Measurements from ENCODE around the gene DNAJB1.
"Not testable (repeated sequence)": the region's sequence is repeated elsewhere in the genome, so short reads cannot be mapped to it uniquely, and the experiment has no call there.

Gene DNAJB1

GRCh38 chr19:14517840-14518505, at the start of gene DNAJB1:
Gene DNAJB1, minus strand, starts transcription at chr19:14518397. Its CDS starts 48 bp downstream, at chr19:14518349.
- DNase-seq: no peak

GRCh38 chr19:14567079-14567478, 48.9 kb upstream of the DNAJB1 start:
- DNase-seq: no peak

GRCh38 chr19:14566712-14567077, 48.5 kb upstream of the DNAJB1 start:
- no peak for DNase-seq

GRCh38 chr19:14565765-14566711, 47.8 kb upstream of the DNAJB1 start:
- DNase-seq: no peak

GRCh38 chr19:14565298-14565679, 47.1 kb upstream of the DNAJB1 start:
- DNase-seq: no peak

- not testable (repeated sequence) for DNase-seq
Measured at GRCh38 chr19:14564652-14565297, 46.6 kb upstream of the DNAJB1 start.

- DNase-seq: peak; percentile 28
Measured at GRCh38 chr19:14563989-14564651, 45.9 kb upstream of the DNAJB1 start.

GRCh38 chr19:14563590-14563926, 45.4 kb upstream of the DNAJB1 start:
- no peak for DNase-seq

GRCh38 chr19:14562660-14563589, 44.7 kb upstream of the DNAJB1 start:
- no peak for DNase-seq

GRCh38 chr19:14561847-14562351, 43.7 kb upstream of the DNAJB1 start:
- no peak for DNase-seq

- DNase-seq: no peak
Measured at GRCh38 chr19:14561249-14561648, 43.1 kb upstream of the DNAJB1 start.

- DNase-seq: no peak
Measured at GRCh38 chr19:14560776-14561108, 42.5 kb upstream of the DNAJB1 start.

GRCh38 chr19:14559916-14560775, 41.9 kb upstream of the DNAJB1 start:
- DNase-seq: no peak

GRCh38 chr19:14558370-14559066, 40.3 kb upstream of the DNAJB1 start:
- no peak for DNase-seq

GRCh38 chr19:14556662-14557188, 38.5 kb upstream of the DNAJB1 start:
- peak; percentile 75 for DNase-seq

- no peak for DNase-seq
Measured at GRCh38 chr19:14555918-14556661, 37.9 kb upstream of the DNAJB1 start.

- no peak for DNase-seq
Measured at GRCh38 chr19:14554382-14554812, 36.2 kb upstream of the DNAJB1 start.

GRCh38 chr19:14553939-14554243, 35.7 kb upstream of the DNAJB1 start:
- no peak for DNase-seq

Measured in 8988T (cell line).